GM18873 (cell line): Measurements from ENCODE around the gene BAZ2B.

Source experiments
- ATAC-seq: cut with Tn5 transposase; IDR thresholded peaks from one replicate; pipeline ENCODE4 v1.9.1; 2021; ENCODE audit warnings: mild to moderate bottlenecking, moderate library complexity, moderate number of reproducible peaks; ENCODE audit not compliant: unreplicated experiment, low FRiP score

BAZ2B gene

GRCh38 chr2:159279700-159280099, 336.6 kb downstream of the BAZ2B start:
- no peak for ATAC-seq

GRCh38 chr2:159275111-159275510, 341.2 kb downstream of the BAZ2B start:
- ATAC-seq: no peak

GRCh38 chr2:159272156-159272555, 344.2 kb downstream of the BAZ2B start:
- no peak for ATAC-seq

- no peak for ATAC-seq
These were observed 345.5 kb downstream of the BAZ2B start for GRCh38 chr2:159270744-159271379.
